Measurements from ENCODE around the gene QRICH2.
"Not testable (repeated sequence)": the region's sequence is repeated elsewhere in the genome, so short reads cannot be mapped to it uniquely, and the experiment has no call there.

The QRICH2 gene

DNA sequence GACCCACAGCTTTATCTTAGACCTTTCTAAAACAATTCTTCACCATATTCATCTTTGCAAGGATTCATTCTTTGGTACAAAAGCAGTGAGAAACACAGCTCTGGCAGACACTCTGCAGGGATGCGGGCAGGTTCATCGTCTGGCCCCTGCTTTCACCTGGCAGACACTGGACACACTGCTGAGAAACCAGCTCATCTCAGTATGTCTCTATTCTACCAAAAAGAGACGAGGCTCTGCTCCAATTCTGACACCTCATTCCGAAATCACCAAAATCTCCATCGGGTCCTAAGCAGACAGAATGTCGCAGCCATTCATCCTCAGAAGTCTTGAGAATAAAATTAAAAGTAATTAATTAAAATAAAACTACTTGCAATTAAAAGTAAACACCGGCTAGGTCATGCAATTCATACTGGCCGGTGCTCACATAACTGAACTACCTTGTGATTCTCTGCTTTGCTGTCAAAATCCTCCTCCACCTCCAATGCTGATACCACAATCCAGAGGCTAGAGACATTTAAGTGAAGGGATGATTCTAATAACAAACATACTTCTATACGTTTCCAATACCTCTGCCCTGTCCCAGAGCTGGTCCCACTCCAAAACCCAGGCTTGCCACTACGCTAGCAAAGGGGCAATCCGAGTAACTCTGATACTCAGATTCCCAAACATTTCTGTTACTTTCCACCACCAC, 69.1 kb downstream of the QRICH2 start:
- Histone ChIP-seq H3K9me3 (ENCODE audit: control insufficient read depth, low read length) (no peaks in the 10 kb centered on the region), H3K4me3 (ENCODE audit: low read length) (no peak overlapping the region), H3K36me3 (ENCODE audit: control insufficient read depth, insufficient read depth, low read length, severe bottlenecking) (no peaks in the 10 kb centered on the region), H3K27me3 (replicated peaks; ENCODE audit: control insufficient read depth, insufficient read depth, low read length) (no peaks in the 10 kb centered on the region), H3K4me1 (ENCODE audit: control insufficient read depth, insufficient read depth, low read length) (peaks cover 16% of the 10 kb centered on the region), H3K9ac (ENCODE audit: low read length) (no peak overlapping the region)
- no peak for DNase-seq (ENCODE audit: low read depth)

DNA sequence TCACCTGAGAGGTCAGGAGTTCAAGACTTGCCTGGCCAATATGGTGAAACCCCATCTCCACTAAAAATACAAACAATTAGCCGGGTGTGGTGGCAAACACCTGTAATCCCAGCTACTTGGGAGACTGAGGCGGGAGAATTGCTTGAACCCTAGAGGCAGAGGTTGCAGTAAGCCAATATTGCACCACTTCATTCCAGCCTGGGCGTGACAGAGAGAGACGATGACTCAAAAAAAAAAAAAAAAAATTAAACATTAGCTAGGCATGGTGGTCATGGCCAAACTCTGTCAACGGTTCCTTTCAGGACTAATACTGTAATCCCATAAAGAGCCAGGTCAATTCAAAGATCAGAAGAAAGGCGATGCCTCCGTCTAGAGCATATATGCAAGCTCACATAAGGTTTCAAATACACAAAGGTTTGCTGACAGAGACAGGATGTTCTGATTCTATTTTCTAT, 70.2 kb downstream of the QRICH2 start:
- no peaks in the 10 kb centered on the region for H3K9me3 ChIP-seq (ENCODE audit: control insufficient read depth, low read length)
- no peak overlapping the region for H3K4me3 ChIP-seq (ENCODE audit: low read length)
- peaks cover 6% of the 10 kb centered on the region for H3K4me1 ChIP-seq (ENCODE audit: control insufficient read depth, insufficient read depth, low read length)
- no peaks in the 10 kb centered on the region for H3K36me3 ChIP-seq (ENCODE audit: control insufficient read depth, insufficient read depth, low read length, severe bottlenecking)
- DNase-seq (ENCODE audit: low read depth) = no peak
- H3K9ac ChIP-seq (ENCODE audit: low read length) = no peak overlapping the region
- H3K27me3 ChIP-seq (replicated peaks; ENCODE audit: control insufficient read depth, insufficient read depth, low read length) = no peaks in the 10 kb centered on the region

DNA sequence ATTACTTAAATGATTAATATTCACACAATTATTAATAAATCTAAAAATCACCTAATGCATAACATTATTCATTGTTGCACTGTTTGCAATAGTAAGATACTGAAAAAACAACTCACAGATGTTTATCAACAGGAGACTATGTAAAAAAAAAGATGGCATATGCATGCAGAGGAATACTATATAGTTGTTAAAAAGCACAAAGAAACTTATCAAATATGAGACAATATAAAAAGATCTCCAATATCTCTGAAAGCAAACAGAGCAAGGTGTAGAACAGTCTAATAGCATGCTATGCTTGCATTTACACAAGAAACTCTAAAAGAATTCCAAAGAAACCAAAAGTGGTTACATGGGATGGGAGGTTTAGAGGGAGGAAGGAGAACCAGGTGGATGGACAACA, 71.5 kb downstream of the QRICH2 start:
- Histone ChIP-seq H3K9ac (ENCODE audit: low read length) (no peak overlapping the region), H3K4me1 (ENCODE audit: control insufficient read depth, insufficient read depth, low read length) (peaks cover 6% of the 10 kb centered on the region), H3K27me3 (replicated peaks; ENCODE audit: control insufficient read depth, insufficient read depth, low read length) (no peaks in the 10 kb centered on the region), H3K4me3 (ENCODE audit: low read length) (no peak overlapping the region), H3K36me3 (ENCODE audit: control insufficient read depth, insufficient read depth, low read length, severe bottlenecking) (no peaks in the 10 kb centered on the region), H3K9me3 (ENCODE audit: control insufficient read depth, low read length) (no peaks in the 10 kb centered on the region)
- no peak for DNase-seq (ENCODE audit: low read depth)

DNA sequence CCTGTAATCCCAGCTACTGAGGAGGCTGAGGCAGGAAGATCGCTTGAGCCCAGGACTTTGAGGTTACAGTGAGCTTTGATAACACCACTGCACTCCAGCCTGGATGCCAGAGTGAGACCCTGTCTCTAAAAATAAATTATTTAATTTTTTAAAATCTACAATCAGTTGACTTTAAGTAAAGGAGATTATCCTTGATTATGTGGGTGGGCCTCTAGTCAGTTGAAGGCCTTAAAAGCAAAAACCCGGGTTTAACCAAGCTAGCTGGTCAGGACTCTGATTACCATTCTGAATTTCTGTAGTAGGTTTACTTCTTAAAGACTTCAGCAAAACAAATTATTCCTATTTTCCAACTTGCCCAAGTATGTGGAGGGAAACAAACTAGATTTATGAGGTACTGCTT, 72.2 kb downstream of the QRICH2 start:
- Histone ChIP-seq H3K4me1 (ENCODE audit: control insufficient read depth, insufficient read depth, low read length) (peaks cover under 1% of the 10 kb centered on the region), H3K4me3 (ENCODE audit: low read length) (no peak overlapping the region), H3K9ac (ENCODE audit: low read length) (no peak overlapping the region), H3K36me3 (ENCODE audit: control insufficient read depth, insufficient read depth, low read length, severe bottlenecking) (no peaks in the 10 kb centered on the region), H3K27me3 (replicated peaks; ENCODE audit: control insufficient read depth, insufficient read depth, low read length) (no peaks in the 10 kb centered on the region), H3K9me3 (ENCODE audit: control insufficient read depth, low read length) (no peaks in the 10 kb centered on the region)
- DNase-seq (ENCODE audit: low read depth) = no peak

DNA sequence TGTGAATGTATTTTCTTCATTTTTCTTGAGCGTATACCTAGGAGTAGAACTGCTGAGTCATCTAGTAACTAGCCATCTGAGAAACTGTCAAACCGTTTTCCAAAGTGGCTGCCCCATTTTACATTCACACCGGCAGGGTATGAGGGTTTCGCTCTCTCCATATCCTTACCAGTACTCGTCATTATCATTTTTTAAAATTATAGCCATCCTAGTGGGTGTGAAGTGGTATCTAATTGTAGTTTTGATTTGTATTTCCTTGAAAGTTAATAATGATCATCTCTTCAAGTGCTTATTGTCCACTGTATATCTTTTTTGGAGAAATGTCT, 73.8 kb downstream of the QRICH2 start:
- Histone ChIP-seq H3K36me3 (ENCODE audit: control insufficient read depth, insufficient read depth, low read length, severe bottlenecking) (no peaks in the 10 kb centered on the region), H3K9me3 (ENCODE audit: control insufficient read depth, low read length) (no peaks in the 10 kb centered on the region), H3K27me3 (replicated peaks; ENCODE audit: control insufficient read depth, insufficient read depth, low read length) (peaks cover 5% of the 10 kb centered on the region), H3K4me3 (ENCODE audit: low read length) (no peak overlapping the region), H3K4me1 (ENCODE audit: control insufficient read depth, insufficient read depth, low read length) (no peaks in the 10 kb centered on the region), H3K9ac (ENCODE audit: low read length) (no peak overlapping the region)
- no peak for DNase-seq (ENCODE audit: low read depth)

DNA sequence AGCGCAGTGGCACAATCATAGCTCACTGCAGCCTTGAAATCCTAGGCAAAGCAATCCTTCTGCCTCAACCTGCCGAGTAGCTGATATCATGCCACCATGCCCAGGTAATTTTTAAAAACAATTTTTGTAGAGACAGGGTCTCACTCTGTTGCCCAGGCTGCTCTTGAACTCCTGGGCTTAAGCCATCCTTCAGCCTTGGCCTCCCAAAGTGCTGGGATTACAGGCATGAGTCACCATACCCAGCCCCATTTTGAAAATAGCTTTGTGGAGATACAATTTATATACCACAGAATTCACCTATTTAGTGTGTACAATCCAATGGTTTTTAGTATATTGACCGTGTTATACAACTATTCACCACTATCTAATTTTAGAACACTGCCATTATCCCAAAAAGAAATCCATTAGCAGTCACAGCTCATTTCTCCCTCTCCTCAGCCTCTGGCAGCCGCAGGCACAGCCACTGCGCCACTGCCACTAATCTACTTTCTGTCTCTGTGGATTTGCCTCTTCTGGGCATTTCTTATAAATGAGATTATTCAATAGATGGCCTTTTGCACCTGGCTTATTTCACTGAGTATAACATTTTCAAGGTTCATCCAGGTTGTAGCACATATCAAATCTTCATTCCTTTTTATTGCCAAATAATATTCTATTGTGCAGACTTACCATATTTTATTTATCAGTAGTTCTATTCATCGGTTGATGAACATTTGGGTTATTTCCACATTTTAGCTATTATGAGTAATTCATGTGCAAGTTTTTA, 74.3 kb downstream of the QRICH2 start:
- no peak for DNase-seq (ENCODE audit: low read depth)
- H3K4me3 ChIP-seq (ENCODE audit: low read length) = no peak overlapping the region
- no peaks in the 10 kb centered on the region for H3K4me1 ChIP-seq (ENCODE audit: control insufficient read depth, insufficient read depth, low read length)
- H3K9me3 ChIP-seq (ENCODE audit: control insufficient read depth, low read length) = no peaks in the 10 kb centered on the region
- no peak overlapping the region for H3K9ac ChIP-seq (ENCODE audit: low read length)
- peaks cover 5% of the 10 kb centered on the region for H3K27me3 ChIP-seq (replicated peaks; ENCODE audit: control insufficient read depth, insufficient read depth, low read length)
- H3K36me3 ChIP-seq (ENCODE audit: control insufficient read depth, insufficient read depth, low read length, severe bottlenecking) = no peaks in the 10 kb centered on the region

DNA sequence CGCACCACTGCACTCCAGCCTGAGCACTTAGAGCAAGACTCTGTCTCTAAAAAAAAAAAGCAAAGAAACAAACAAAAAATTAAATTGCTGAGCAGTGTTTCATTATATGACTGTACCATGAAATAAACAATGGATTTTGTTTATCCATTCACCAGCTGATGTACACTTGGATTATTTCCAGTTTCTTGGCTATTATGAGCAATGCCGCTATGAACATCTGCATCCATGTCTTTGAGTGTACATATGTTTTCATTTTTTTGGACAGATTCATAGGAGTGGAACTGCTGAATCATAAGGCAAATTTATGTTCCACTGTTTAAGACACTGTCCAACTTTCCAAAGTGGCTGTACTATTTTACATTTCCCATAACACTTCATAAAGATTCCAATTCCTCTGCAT, 75.7 kb downstream of the QRICH2 start:
- no peak overlapping the region for H3K9ac ChIP-seq (ENCODE audit: low read length)
- no peaks in the 10 kb centered on the region for H3K36me3 ChIP-seq (ENCODE audit: control insufficient read depth, insufficient read depth, low read length, severe bottlenecking)
- peak; percentile 81 for DNase-seq (ENCODE audit: low read depth)
- H3K4me3 ChIP-seq (ENCODE audit: low read length) = no peak overlapping the region
- peaks cover 5% of the 10 kb centered on the region for H3K27me3 ChIP-seq (replicated peaks; ENCODE audit: control insufficient read depth, insufficient read depth, low read length)
- H3K4me1 ChIP-seq (ENCODE audit: control insufficient read depth, insufficient read depth, low read length) = no peaks in the 10 kb centered on the region
- H3K9me3 ChIP-seq (ENCODE audit: control insufficient read depth, low read length) = no peaks in the 10 kb centered on the region

DNA sequence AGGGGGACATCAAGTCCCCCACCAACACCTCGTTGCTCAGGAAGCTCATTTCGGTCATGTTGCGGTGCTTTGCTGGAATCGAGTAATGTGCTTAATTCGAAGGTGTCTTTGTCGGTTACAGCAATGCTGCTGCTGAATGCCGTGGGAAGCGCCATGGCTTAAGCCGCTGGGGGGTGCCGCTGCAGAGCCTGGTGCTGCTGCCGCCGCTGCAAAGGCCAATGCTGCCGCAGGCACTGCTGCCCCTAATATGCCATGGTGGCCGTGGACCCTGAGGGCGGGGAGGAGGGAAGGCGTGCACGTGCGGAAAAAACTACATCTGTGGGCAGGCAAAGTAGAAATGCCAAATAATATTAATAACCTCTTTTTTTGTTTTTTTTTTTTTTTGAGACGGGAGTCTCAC, 81.3 kb downstream of the QRICH2 start:
- H3K9me3 ChIP-seq (ENCODE audit: control insufficient read depth, low read length) = not testable (repeated sequence)

DNA sequence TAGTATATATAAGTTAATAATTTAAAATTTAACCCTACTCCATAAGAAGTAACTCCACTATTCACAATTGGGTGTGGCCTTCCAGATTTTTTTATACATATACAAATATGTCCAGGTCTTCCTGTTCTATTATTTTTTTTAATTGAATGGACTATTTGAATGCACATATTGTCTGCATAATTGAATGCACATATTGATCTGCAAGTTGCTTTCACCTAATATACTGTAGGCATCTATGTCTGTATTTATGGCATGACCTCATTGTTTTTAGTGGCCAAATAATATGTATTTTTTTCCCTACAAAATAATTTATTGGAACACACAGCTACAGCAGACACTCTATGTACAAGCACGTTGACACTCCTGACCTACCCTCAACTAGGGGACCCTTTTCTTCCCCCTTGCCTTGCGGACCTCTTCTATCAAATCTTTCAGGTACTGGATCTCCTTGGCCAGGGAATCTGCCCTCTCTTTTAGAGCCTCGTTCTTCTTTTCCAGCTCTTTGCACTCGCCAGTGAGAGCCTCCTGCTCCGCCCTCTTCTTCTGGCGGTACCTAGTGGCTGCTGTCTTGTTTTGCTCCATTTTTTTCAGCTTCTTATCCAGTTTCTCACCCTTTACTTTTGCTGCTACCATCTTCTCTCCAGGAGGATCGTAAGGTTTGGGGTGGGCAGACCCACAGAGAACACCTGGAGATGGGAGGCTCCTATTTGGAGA, 82.5 kb downstream of the QRICH2 start:
- not testable (repeated sequence) for H3K4me3 ChIP-seq (ENCODE audit: low read length); H3K9me3 ChIP-seq (ENCODE audit: control insufficient read depth, low read length); H3K36me3 ChIP-seq (ENCODE audit: control insufficient read depth, insufficient read depth, low read length, severe bottlenecking); H3K27me3 ChIP-seq (replicated peaks; ENCODE audit: control insufficient read depth, insufficient read depth, low read length); DNase-seq (ENCODE audit: low read depth); H3K9ac ChIP-seq (ENCODE audit: low read length)
- H3K4me1 ChIP-seq (ENCODE audit: control insufficient read depth, insufficient read depth, low read length) = peaks cover 14% of the 10 kb centered on the region

More for the DNA sequence above, 81.3 kb downstream of the QRICH2 start:
- not testable (repeated sequence) for H3K4me3 ChIP-seq (ENCODE audit: low read length); H3K27me3 ChIP-seq (replicated peaks; ENCODE audit: control insufficient read depth, insufficient read depth, low read length); DNase-seq (ENCODE audit: low read depth); H3K36me3 ChIP-seq (ENCODE audit: control insufficient read depth, insufficient read depth, low read length, severe bottlenecking); H3K9ac ChIP-seq (ENCODE audit: low read length)
- peaks cover 14% of the 10 kb centered on the region for H3K4me1 ChIP-seq (ENCODE audit: control insufficient read depth, insufficient read depth, low read length)
